HL-60/S4 treated with phorbol 12-myristate 13-acetate at 8.2 ng/mL for 4 days and 3 days (cell line): Measurements from ENCODE around the gene CST3.
"Not testable (repeated sequence)": the region's sequence is repeated elsewhere in the genome, so short reads cannot be mapped to it uniquely, and the experiment has no call there.

Experiments used
- in situ Hi-C: fragments of 300-500 bp; cut with MboI; formaldehyde crosslinking; loops from 2 replicates; pipeline ENCODE4 v1.15.0; 2022; ENCODE audit warnings: low sequenced_read_pairs

Gene CST3

GRCh38 chr20:23662276-23662870 is 24.6 kb upstream of the CST3 start:
- in situ Hi-C loops: no loop called here

DNA sequence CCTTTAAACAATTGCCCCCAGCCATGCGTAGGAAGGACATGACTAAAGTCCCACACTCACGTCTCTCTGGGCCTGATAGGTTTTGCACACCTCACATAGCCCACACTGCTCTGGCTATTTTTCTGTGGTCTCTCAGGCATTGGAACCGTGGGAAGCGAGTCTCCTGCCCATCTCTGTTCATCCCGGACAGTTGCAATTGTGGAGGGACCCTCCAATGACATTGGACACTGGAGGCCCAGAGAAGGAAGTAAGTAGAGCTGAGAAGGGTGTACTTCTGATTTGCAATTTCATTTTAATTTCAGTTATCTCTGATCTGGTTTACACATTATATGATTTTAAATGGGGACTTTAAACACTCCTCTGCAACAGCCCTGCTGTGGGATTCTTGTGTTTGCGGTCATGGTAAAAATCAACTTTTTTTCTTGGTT is 23.3 kb upstream of the CST3 start:
- in situ Hi-C loops: no loop called here

DNA sequence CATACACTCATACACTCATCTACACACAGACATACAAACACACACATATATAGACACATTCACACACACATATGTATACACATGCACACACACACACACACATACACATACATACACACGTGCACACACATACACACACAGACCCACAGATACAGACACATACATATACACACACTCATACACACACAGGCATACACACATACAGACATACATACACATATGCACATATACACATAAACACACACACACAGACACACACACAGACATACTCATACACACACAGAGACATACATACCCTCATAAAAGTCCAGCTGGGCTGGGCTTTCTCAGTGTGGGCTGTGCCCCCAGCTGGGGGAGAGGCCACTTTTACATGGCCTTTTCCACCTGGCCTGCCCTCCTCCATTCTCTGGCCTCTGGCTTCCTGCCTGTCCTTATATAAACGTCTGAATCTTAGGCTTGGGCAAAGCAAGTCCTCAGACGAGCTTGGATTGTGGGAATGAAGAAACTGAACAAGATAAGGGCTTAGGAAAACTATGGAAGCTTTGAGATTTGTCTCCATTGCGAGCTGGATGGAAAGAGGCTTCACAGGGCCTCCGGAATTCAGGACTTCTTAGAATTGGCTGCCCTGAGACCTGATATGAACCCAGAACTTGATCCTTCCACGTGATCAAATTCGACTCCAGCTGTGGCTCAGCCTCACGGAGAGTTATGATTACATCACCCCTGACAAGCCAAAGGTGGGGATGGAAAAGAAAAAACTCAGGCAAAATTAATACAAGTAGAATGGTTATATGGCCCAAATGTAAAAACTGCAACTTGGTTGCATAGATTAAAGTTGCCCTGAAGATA is 22.5 kb upstream of the CST3 start:
- in situ Hi-C loops: no loop called here

- in situ Hi-C loops: not testable (repeated sequence)
Observed at GRCh38 chr20:23659610-23659988, 21.8 kb upstream of the CST3 start.

DNA sequence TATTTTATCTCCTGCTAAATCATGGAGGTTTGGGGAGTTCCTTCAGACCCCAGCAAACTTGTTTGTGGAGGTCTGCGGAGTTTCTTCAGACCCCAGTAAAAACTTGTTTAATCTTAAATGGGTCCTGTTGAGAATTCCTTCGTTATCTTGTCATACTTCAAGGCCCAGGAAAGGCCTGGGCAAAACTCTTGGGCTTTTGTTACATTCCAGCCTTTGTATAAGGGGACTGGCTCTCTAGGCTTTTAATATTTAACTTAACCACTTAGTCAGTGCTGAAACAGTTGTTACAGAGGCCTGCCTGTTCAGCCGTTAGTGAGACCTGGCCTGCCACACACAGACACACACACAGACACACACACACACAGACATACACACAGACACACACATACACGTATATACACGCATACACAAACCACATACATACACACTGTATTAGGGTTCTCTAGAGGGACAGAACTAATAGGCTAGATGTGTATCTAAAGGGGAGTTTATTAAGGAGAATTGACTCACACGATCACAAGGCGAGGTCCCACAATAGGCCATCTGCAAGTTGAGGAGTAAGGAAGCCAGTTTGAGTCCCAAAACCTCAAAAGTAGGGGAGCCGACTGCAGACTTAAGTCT is 21.3 kb upstream of the CST3 start:
- in situ Hi-C loops: no loop called here

GRCh38 chr20:23658336-23658735 is 20.6 kb upstream of the CST3 start:
- in situ Hi-C loops: no loop called here

GRCh38 chr20:23657202-23657601 is 19.4 kb upstream of the CST3 start:
- in situ Hi-C loops: no loop called here

DNA sequence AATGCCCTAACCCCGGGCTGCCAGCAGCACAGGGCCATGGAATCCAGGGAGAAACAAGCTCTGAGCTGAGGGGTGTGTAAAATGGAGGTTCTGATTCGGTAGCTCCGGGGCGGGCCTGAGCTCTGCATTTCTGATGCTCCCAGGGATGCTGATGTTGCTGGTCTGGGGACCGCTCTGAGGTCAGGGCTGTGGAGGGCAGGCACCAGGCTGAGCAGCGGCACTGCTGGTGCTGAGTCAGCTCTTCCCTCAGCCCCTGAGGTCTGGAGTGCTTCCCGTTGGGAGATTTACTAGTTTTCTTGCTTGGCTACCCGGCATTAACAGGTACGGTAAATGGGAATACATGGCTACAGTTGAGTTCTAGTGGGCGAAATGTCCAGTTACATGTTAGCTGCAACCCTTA is 18.6 kb upstream of the CST3 start:
- in situ Hi-C loops: no loop called here

DNA sequence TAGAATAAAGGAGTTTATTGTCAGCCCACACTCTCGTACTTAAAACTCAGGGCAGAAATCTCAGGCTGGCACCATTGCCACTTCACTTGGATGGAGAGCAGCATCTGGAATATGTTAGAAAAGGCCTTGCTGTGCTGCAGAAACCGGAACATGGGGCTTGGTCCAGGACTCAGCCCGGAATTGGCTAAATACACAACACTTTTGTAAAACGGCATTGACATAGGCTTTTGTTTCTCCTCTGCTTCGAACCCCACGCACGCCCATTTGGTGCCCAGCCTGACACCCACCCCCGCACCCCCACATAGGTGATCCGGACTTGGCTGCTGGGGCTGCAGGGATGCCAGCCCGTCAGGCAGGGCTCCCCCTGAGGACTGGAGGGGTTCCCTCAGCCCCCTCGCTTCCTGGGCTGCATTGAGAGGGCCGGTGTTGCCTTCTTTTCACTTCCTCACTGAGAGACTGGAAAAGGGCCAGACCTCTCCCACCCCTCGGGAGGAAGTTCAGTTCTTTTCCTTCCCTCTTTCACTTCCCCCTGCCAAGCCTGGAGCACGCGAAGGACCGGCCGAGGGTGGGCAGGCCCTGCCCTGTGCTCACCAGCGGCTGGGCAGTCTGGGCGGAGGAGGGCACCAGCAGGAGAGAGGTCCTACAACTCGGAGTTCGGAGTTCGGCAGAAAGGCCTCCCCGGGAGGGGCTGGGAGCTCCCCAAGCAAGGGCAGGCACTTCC is 17.9 kb upstream of the CST3 start:
- in situ Hi-C loops: no loop called here

- in situ Hi-C loops: no loop called here
Observed at GRCh38 chr20:23654717-23655116, 17.0 kb upstream of the CST3 start.

GRCh38 chr20:23654000-23654399 is 16.2 kb upstream of the CST3 start:
- in situ Hi-C loops: no loop called here

- in situ Hi-C loops: no loop called here
Observed at GRCh38 chr20:23653400-23653938, 15.7 kb upstream of the CST3 start.

DNA sequence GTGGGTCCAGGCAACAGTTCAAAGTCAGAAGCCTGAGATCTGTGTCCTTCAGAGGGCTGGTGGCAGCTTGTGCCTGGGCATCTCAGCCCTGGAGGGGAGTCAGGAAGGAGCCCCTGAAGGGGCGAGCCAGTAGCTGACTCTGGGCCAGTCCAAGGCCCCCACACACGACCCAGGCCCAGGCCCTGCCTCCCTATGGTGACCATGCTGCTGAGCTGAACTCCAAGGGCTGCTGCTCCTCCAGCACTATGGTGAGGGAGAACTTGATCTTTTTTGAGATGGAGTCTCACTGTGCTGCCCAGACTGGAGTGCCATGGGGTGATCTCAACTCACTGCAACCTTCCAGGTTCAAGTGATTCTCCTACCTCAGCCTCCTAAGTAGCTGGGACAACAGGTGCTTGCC is 15.2 kb upstream of the CST3 start:
- in situ Hi-C loops: no loop called here

DNA sequence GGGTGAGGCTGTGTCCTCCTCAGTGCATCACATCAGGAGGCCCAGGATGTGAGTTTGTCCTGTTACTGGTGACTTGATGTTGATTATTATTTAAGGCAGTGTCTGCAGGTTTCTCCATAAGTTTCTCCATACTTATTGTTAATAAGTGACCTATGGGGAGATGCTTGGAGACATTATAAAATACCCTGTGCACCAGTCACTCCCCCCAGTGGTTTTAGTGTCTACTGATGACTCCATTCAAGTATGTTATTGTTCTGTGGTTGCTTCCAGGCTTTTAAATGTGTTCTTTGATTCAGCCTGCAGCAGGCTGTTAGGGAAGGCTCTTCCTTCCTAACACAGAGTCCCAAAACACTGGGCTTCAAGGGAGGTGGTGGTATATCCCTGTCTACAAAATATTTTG is 14.6 kb upstream of the CST3 start:
- in situ Hi-C loops: no loop called here

DNA sequence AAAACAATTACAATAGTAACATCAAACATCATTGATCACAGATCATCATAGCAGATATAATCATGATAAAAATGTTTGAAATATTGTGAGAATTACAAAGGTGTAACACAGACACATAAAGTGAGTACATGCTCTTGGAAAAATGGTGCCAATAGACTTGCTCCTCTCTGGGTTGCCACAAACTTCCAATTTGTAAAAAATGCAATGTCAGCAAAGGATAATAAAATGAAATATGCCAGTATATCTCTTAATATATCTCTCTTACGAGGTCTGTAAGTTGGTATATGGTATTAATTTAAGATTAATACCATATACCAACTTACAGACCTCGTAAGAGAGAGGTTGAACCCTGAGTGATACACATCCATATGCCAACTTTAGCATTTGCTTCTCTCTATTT is 13.4 kb upstream of the CST3 start:
- in situ Hi-C loops: no loop called here

DNA sequence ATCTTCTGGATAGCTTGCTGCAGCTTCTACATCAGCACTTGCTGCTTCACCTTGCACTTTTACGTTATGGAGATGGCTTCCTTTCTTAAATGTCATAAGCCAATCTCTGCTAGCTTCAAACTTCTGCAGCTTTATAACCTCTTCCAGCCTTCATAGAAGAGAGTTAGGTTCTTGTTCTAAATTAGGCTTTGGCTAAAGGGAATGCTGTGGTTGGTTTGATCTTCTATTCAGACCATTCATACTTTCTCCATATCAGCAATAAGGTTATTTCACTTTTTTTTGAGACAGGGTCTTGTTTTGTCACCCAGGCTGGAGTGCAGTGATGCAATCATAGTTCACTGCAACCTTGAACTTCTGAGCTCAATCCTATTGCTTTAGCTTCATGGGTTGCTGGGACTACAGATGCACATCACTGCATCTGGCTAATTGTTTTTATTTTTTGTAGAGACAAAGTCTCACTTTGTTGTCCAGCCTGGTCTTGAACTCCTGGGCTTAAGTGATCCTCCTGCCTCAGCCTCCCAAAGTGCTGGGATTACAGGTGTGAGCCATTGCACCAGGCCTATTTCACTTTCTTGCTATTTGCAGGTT is 12.2 kb upstream of the CST3 start:
- in situ Hi-C loops: no loop called here

DNA sequence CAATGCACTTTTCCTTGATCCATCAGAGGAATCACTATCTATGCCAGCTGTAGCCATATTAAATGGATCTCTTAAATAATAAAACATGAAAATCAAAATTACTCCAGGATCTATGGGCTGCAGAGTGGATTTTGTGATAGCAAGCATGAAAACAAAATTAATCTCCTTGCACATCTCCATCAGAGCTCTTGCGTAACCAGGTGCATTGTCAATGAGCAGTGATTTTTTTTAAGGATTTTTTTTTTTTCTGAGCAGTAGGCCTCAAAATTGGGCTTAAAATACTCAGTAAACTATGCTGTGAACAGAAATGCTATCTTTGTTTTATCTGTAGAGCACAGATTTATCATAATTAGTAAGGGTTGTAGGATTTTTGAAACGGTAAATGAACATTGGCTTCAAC is 11.5 kb upstream of the CST3 start:
- in situ Hi-C loops: no loop called here

DNA sequence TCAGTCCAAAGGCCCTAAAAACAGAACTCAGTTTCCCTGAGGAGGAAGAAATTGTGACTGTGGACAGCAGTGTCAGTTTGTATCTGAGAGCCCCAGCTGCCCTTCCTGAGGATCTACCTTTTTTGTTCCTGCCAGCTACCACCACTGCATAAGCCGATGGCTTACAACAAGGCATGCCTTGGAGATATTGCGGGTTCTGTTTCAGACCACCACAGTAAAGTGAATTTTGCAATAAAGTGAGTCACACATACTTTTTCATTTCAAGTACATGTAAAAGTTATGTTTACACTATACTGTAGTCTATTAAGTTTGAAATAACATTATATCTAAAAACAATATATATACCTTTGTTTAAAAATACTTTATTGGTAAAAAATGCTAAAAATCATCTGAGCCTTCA is 9.6 kb upstream of the CST3 start:
- in situ Hi-C loops: no loop called here

DNA sequence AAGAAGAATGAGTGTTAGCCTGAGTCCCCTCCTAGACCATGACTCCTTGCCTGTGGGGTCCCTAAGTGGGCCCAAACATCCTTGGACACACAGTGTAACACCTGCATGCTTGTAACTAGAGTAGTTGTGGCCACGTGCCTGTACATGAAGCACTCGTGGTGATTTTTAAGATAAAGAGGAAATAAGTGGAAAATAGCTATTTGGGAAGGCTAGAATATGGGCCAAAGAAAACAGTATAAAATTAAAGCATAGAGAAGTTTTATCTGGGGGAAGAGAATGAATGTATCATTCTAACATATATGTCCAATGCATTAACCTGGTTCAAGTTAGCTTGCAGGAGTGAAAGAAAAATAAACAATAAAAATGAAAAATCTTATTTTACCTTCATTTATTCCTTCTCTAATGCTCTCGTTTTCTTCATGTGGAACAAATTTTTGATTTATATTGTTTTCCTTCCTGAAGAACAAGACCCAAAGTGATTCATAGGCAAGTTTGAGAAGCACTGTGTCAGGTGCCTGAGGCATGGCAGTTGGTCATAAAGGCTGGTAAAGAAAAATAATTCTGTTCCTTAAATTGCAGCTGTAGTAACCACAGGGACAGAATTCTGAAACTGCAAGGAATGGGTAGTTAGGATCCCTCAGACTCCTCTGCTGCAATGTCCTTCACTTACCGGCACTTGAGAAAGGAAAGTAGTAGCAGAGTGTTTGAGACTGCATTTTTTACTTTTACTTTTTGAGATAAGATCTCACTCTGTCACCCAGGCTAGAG is 8.5 kb upstream of the CST3 start:
- in situ Hi-C loops: no loop called here

DNA sequence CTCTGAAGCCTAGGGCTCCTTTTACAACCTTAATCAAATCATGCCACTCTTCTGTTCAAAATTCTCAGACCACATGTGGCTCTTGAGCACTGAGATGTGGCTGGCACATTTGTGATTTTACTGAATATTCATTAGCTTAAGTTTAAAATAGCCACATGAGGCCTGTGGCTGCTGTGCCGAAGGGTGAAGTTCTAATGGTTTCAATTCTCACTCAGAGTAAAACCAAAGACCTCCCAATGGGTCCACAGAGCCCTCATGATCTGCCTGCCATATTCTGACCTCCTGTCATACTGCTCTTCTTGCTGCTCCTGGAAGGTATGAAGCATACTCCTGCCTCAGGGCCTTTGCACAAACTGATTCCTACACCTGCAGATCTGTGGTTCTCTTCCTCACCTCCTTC is 7.8 kb upstream of the CST3 start:
- in situ Hi-C loops: no loop called here
